ENCODE measurements around the gene AKAP6. TPM values are rescaled to one million over a fixed set of nuclear protein-coding genes. Genes with fewer than 3 reads are reported as not detected.
A peak's percentile ranks its signal among the peaks of the same experiment; 100 is the strongest.

AKAP6 gene
- total RNA-seq, 1 experiment from 2014 or later, result 11.3 TPM

DNA sequence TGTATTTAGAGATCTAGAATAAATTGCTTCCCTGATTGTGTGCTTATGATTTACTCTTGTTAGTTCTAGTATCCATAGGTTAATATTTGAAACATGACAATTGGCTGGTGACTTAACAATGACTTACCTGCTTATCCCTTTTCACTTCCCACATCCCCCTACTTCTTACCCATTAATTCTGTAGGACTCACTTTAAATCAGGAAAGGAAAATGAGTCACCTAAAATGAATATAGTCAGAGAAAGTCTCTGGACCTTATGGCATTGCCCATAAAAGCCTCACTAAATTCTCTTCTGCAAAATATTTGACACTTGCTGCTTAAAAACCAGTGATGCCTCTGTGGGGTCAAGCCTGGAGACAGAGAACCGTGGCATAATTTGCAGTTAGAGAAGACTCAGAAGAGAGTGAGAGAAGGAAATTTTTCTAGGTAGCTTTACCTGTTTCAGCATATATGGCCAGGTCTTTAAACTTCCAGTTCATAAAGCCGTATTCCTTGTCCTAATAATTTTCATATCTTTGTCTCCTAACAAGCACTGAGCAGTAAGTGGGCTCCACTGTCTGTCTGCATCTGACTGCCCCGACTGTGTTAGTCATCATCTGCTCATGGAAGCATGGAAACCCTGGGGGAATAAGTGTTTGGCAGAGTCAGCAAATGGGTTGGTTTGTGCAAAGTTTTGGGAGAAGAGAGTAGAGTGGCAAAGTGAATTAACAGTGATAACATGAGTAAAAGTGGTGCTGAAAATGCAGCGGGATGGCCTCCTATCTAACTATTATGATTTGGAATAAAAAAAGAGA is 294.4 kb downstream of the AKAP6 start:
- peak; percentile 53 for DNase-seq (ENCODE audit: low spot score)

DNA sequence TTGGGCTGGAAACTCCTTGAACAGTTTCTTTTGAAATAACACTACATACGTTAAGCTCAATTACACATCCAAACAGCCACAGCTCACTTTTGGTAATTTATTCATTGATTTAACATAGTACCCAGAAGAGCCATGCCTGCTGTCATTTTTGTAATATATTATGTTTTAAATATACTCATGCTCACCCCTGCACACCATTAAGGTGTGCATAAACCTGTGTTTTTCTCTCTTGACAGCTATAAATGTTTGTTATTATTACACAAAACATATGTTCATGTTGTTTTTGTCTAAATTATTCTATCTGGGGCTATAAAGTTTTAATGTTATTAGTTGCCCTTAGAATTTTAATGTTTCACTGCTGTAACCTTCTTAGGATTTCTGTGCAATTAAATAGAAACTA is 296.1 kb downstream of the AKAP6 start:
- no peak for DNase-seq (ENCODE audit: low spot score)

DNA sequence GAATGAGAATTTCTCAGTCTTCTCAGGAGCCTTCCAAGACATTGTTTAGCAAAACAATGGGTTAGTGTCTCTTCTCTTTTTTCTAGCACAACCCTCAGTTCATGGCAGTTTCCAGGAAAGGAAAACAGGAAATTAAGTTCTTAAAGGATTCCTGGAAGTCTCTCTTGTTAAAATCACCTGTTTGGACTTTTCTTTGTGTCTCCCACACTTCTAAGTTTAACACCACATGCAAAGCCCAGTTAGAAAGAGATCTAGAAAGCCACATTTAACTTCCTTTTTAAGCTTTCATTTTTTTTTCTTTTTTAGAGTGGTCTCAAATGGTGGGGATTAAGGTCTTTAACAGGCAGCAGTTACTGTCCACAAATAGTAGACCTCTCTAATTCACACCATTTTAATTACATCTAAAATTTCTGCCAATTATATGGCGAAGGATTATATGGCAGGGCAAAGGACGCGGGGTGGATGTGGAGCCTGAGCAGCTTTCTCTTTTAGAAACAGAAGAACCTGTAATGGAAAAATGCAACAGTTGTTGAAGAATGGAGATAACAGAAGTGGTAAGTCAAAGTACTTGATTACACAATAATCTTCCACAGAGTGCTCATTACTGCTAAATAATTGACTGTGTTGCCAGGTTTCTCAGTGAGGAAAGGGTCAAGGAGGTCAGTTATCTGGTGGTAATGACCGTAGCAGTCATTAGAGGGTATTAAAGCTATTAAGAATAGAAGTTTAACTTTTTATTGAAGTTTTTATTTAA is 298.6 kb downstream of the AKAP6 start:
- no peak for DNase-seq (ENCODE audit: low spot score)

DNA sequence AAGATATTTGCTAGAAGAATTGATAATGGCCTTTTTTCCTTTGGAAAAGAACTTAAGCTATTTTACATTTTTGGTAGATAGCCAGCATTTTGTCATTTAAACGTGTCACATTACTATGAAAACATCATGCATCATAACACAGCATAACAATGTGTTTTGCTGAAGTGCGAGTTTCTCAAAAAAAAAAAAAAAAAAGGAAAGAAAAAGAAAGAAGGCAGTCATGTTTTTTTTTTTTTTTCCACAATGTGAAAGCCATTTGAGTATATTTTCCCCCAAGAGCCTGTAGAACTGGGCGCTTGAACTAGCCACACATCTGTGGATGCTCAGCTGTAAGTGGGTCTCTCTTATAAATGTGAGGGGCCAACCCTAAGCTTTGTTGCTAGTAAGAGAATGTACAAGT is 300.1 kb downstream of the AKAP6 start:
- no peak for DNase-seq (ENCODE audit: low spot score)

DNA sequence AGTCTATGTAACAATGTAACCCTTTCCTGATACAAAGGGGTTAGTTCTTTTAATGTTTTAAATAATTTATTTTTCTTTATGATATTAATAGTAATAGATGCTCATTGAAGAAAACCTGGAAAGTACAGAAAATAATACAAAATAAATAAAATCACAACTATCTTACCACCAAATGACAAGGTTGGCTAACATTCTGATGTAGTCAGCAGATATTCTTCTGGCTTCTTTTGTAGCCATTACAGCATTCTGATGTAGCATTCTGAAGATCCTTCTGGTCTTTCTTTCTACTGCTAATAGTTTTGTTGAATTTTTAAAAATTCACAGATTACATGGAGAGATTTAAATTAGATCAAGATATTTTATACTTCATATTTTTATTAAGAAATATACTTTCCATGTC is 301.6 kb downstream of the AKAP6 start:
- DNase-seq (ENCODE audit: low spot score), result no peak

DNA sequence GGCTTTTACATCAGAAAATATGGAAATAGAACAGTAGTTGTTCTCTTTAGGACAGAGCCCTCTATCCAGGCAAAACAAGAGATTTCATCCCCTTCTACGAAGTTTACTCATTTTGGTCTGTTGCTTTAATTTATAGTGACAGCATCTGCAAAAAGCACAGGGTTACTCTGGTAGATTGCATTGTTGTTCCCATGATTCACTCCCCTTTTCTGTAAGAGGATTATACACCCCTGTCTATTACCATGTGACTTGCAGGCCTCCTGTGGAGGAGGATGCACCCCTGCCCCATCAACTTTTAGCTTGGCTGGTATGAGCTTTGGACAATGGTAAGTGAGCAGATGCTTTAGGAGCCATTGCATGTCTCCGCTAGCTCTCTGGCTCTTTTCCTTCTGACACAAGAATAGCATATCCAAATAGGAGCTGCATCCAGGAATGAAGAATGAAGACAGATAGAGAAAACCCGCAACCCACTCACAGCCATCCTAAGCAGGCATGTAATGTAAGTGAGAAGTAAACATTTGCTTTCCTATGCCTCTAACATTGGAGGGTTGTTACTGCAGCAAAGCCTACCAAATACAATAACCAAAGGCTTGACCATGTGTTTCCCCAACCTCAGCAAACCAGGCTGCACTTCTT is 304.2 kb downstream of the AKAP6 start:
- DNase-seq (ENCODE audit: low spot score), result no peak

DNA sequence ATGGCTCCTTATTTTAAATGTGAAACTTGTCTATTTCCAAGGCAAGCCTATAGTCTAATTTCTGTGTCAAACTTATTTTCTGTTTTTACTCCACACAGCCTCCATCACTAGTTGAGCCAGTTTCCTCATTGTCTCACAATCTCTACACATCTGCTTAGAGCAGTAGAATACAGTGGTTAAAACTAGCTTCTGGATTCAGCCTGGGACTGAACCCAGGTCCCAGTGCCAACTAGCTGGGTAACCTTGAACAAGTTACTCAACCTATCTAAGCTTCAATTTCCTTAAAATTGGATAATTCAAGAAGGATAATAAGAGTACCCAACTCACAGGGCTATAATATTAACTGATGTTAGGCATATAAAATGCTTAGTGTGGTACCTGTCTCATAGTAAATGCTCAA is 304.8 kb downstream of the AKAP6 start:
- no peak for DNase-seq (ENCODE audit: low spot score)

DNA sequence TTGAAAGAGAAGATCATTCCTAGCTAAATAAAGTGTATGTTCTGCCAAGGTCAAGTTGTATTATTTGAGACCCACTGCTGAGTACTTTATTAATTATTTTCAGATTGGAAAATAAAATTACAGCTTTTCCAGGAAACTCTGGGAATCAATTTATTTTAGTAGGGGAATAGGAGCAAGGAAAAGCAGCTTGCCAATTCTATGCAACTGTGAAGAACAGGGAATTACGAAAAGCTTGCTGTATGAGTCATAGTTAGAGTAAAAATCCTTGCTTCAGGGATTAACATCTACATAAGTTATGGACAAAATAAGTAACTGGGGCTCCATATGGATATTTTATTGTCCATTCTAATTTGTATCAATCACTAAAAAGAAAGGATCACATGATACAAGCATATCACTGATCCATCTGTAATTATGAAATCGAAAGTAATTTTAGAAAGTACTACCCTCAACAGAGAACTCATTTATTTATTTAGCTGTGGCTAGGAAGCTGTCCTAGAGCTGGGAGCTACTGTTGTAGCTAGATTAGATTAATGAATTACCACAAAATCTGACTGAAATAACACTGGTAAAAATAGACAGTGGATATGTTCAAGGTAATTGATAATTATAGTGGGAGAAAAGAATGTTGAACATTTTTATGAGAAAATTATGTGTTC is 306.1 kb downstream of the AKAP6 start:
- DNase-seq (ENCODE audit: low spot score), result peak; percentile 45

DNA sequence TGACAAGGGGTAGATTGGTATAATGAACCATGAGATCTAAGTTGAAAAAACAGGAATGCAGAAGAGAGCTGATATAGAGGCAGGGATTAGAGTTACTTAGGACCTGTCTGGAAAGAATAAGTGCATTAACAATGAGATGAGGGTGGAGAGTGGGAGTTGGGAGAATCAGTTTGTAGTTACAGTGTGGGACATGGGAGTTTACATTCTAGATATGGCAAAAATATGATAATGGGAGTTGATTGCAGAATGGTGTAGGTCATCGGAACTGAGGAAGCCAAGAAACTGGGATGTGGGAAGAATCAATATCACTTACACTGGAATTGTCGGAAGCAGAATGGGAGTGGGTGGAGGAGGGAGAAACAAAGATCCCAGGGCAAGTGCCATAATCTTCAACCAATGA is 308.5 kb downstream of the AKAP6 start:
- no peak for DNase-seq (ENCODE audit: low spot score)

DNA sequence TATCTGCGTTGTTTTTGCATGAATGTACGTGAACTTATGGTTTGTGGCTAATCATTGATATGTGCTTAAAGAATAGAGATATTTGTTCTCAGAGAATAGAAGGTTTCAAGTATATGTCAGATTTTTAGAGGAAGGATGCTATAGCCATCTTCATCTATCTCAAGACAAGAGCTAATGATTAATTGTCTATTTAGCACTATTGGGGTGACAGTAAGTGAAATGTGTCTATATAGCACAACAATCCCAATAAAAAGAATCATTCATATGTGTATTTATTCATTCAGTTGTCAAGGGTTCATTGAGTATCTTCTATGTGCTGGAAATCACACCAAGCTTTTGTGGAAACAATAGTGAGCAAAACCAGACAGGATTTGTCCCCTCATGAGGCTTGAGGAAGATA is 310.1 kb downstream of the AKAP6 start:
- DNase-seq (ENCODE audit: low spot score), result no peak

DNA sequence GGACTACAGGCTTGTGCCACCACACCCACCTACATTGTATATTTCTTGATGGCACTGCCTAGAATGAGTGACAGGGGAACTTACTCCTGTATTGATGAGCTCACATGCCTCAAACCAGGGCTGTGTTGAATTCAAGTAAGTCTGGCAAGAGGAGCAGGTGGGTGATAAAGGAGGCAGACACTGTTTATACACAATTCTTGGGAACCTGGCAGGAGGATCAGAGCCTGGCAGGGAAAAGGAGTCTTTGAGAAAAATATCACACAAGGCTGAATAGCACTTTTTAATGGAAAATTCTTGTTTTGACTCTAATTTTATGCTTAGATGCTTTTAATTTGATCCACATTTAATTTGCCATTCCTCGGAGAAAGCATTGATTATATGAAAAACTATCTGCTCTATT is 316.5 kb downstream of the AKAP6 start:
- no peak for DNase-seq (ENCODE audit: low spot score)

DNA sequence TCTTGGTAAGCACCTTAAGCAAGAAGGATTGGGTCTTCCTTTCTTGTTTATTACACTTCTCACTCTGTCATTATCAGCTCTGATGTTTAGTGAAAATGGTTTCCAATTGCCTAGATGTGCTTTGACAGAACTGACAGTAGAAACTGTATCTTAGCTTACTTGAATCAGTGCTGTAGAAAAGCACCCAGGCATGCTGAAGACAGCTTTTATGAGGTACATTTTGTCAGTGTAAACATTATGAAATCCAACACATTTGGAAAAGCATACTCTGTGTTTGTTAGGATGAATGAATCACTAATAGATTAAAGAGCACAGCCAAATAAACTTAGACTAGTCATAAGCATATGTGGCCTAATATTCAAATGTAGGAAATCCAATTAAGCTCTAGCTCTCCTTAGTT is 319.3 kb downstream of the AKAP6 start:
- no peak for DNase-seq (ENCODE audit: low spot score)

DNA sequence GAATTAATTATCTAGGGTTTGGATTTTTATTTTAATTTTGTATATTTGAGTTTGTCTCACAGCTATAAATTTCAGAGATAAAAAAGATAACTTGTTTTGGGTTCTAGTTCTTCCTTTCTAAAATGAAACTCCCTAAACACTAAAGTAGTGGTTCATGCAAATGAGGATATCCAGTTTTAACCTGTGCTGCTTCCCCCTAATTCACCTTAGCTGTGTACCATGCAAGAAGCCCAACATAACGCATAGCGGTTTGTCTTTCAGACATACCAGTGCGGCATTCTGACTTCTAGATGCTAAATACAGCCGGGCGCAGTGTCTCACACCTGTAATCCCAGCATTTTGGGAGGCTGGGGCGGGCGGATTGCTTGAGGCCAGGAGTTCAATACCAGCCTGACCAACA is 320.9 kb downstream of the AKAP6 start:
- no peak for DNase-seq (ENCODE audit: low spot score)

DNA sequence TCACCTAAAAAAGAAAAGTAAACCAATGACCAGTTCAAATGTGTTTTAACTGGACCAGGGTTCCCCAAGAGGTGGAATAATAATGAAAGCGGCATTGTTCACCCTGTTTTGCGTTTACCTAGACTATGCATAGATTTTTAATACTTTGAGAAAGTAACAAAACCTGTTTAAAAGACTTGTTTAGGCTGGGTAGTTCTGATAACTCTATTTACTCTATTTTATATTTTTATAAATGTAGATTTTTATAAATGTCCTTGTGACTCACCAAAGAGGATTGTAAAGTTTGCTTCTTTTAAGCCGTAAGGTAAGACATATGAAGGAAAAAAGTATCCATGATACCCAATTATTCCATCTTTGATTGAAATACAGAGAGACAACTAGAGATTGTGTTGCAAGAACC is 321.6 kb downstream of the AKAP6 start:
- no peak for DNase-seq (ENCODE audit: low spot score)

DNA sequence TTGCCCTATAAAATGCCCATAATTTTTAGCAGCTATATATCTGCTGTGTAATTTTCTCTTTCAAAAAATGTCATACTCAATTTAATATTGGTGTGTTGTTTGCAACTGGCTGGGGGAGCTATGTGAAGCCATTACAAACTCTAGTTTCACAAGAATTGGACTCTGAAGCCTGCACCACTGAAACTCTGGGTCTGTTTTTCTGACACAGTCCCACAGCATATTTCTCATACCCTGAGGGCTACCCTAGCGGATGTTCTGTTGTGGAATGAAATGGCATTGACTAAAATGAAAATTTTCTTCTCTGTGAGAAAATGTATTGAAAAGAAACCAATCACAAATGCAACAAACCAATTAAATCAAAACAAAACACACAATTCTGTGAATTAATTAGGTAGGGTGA is 325.0 kb downstream of the AKAP6 start:
- DNase-seq (ENCODE audit: low spot score), result no peak

DNA sequence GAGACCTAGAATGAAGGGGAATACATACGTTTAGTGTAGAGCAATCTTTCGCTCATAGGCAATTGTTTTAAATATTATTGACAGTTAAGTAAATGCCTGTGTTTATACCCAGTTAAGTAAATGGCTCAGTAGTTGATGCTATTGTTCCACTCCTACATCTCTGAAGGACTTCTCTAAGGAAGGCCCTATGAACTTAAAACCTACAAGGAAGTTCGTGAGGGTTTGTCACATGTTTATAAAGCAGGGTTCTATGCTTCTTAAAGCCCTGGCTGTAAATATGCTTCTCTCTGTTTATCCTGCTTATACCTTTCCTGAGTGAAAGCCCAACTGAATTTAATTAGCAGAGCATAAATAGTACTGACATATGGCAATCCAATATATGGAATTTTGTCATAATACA is 327.5 kb downstream of the AKAP6 start:
- no peak for DNase-seq (ENCODE audit: low spot score)

DNA sequence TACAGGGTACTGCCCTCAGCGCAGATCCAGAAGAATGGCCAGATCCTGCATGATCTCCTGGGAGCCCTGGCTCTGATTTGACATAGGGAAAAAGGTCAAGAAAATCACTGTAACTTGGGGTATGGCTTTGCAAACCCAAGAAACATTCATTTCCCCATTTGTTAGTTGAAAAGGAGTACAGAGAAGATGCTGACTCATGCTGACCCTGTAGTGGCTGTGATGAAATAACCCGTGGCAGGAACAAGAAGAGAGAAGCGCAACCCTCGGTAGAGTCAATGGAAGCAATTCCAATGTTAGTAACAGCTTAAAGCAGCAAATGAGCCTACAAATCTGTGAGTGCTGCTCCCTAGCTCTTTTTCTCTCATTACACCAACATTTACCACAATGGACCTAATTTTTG is 328.0 kb downstream of the AKAP6 start:
- DNase-seq (ENCODE audit: low spot score), result peak; percentile 71

DNA sequence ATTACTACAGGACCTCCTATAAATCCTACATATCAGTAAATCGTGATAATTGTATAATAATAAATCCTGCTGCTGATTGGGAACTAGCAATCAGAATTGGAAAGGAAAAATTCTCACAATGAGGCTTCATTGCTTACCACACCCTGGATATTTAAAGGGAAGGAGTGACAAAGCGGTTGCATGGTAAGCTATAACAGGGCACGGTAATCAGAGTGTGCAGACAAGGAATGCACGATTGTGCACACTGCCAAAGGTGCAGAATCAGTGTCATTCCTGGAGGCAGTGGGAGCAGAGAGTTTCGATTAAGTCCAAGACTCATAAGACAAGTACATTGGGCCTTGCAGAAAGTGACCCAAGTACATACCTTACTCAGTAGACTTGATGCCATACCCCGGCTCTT is 332.1 kb downstream of the AKAP6 start:
- DNase-seq (ENCODE audit: low spot score), result no peak

DNA sequence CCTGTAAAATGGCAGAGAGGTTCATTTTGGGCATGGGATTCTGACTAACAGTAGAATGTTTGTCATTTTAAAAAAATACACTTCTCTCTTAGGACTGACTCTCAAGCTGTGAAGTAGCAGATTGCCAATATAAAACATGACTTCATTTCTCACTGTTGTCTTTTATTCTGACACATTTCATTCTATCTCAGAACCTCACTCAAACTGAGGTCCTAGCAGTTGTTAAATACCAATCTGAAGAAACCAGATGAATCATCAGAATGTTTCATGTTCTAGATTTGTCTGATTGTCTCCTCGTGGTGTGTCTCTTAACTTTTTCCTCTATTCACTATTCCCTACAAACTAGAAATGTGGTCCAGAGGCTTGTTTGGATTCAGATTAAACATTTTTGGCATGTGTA is 333.1 kb downstream of the AKAP6 start:
- no peak for DNase-seq (ENCODE audit: low spot score)

DNA sequence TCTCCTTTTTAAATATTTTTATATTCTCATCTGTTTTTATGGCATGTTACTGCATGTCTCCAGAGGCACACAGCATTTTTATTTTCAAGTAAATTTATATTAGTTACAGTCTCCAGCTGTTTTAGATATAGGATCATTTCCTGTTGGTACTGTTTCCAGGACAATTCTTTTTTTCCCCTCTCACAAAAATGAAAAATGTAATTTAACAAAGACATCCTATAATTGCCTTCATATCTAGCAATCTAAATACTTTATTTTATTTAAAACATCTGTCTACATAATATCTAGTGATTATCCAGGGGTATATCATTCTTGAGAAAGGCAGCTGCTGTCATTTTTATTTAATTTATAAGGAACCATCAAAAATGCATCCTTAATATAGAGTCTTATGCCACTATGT is 337.2 kb downstream of the AKAP6 start:
- DNase-seq (ENCODE audit: low spot score), result no peak

DNA sequence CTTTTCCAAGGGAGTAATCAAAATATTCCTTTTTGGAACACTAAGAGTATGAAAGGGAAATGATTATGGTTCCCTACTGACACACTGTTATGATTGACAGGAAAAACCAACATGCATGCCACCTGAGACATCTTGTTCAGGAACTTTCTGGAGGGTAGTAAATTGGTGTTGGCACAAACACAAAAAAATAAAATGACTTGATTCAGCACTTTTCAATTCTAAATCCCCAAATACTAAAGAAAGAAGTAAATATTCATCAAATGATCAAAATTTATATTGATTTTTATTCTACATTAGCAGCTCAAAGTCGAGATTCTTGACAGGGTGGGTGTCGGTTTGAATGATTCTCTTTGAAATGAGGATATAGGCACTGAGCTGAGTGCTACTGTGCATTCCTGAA is 338.2 kb downstream of the AKAP6 start:
- DNase-seq (ENCODE audit: low spot score), result no peak

DNA sequence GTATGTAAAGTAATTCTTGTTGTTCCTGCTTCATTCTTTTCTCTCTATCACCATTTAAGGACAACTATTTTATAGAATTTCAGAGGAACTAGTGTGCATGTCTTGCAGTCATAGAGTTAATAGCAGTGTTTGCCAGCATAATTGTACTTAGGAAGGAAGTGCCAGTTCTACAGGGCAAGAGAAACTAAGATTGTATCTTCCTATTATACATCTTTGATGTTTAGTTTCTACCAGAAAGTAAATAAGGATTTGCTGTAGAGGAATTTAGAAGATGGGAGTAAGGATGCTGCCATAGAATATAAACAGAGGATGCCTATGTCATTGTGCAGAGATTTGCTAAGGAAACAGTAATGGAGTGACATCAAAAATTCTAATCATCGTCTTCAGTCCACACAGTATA is 338.7 kb downstream of the AKAP6 start:
- no peak for DNase-seq (ENCODE audit: low spot score)

DNA sequence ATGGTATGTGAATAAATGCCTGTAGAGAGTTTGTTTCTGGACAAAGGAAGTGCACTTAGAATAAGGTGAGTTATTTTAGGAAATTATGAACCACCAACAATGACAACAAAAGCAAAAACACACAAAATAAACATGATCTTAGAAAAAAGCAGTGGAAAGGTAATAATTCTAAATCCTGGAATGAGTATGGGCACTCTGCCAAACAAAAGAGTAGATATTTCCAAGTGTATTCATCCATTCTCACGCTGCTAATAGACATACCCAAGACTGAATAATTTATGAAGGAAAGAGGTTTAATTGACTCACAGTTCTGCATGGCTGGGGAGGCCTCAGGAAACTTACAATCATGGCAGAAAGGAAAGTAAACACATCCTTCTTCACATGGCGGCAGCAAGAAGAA is 340.3 kb downstream of the AKAP6 start:
- no peak for DNase-seq (ENCODE audit: low spot score)

Measured in A172 (cell line).